ENCODE measurements around the gene CILP2. TPM values are rescaled to one million over a fixed set of nuclear protein-coding genes. Genes with fewer than 3 reads are reported as not detected.

The CILP2 gene
- total and polyA plus RNA-seq, 2 donors (not counting 1 experiment from before 2014, with no cell fraction given) = 0.10 to 0.66 TPM

GRCh38 chr19:19504754-19505668, 33.1 kb upstream of the CILP2 start:
- Histone ChIP-seq H3K27ac (ENCODE audit: insufficient read depth, low read length) (no peak overlapping the region), H3K9ac (ENCODE audit: insufficient read depth, low read length) (no peak overlapping the region), H4K20me1 (ENCODE audit: control insufficient read depth, extremely low read depth, insufficient read depth, low read length) (no peaks in the 10 kb centered on the region), H3K36me3 (ENCODE audit: control insufficient read depth, insufficient read depth, low read length) (peaks cover 26% of the 10 kb centered on the region), H3K27me3 (ENCODE audit: control insufficient read depth, insufficient read depth, low read length) (no peaks in the 10 kb centered on the region), H3K4me1 (ENCODE audit: control insufficient read depth, extremely low read depth, insufficient read depth, low read length) (no peaks in the 10 kb centered on the region), H3K9me3 (ENCODE audit: control insufficient read depth, insufficient read depth, low read depth, low read length) (no peaks in the 10 kb centered on the region), H3K4me3 (replicated peaks in 1 of 4; ENCODE audit: control extremely low read depth in 1 of 4, insufficient read depth in 1 of 4, low read depth in 3 of 4, low read length in 4 of 4) (no peak overlapping the region), H3K4me2 (ENCODE audit: extremely low read depth, insufficient read depth, low read length) (no peak overlapping the region), H3K79me2 (ENCODE audit: control insufficient read depth, insufficient read depth, low read length) (no peaks in the 10 kb centered on the region), H2AFZ (ENCODE audit: low read length) (no peak overlapping the region)
- TF ChIP-seq CTCF (conservative IDR thresholded peaks at IDR 0.05 in 1 of 2, IDR thresholded peaks at IDR 0.05 in 1 of 2; ENCODE audit: low read depth in 1 of 2, low read length in 2 of 2) (no peak), EZH2 (IDR thresholded peaks at IDR 0.05; ENCODE audit: low read length, missing control alignments) (no peak)
- DNase-seq (ENCODE audit: low read depth in 2 of 2) = no peak

- Histone ChIP-seq H3K4me3 (replicated peaks in 1 of 4; ENCODE audit: control extremely low read depth in 1 of 4, insufficient read depth in 1 of 4, low read depth in 3 of 4, low read length in 4 of 4) (no peak overlapping the region), H3K4me2 (ENCODE audit: extremely low read depth, insufficient read depth, low read length) (no peak overlapping the region), H4K20me1 (ENCODE audit: control insufficient read depth, extremely low read depth, insufficient read depth, low read length) (no peaks in the 10 kb centered on the region), H3K9ac (ENCODE audit: insufficient read depth, low read length) (no peak overlapping the region), H3K36me3 (ENCODE audit: control insufficient read depth, insufficient read depth, low read length) (peaks cover 25% of the 10 kb centered on the region), H3K79me2 (ENCODE audit: control insufficient read depth, insufficient read depth, low read length) (no peaks in the 10 kb centered on the region), H3K27me3 (ENCODE audit: control insufficient read depth, insufficient read depth, low read length) (no peaks in the 10 kb centered on the region), H3K9me3 (ENCODE audit: control insufficient read depth, insufficient read depth, low read depth, low read length) (no peaks in the 10 kb centered on the region), H3K4me1 (ENCODE audit: control insufficient read depth, extremely low read depth, insufficient read depth, low read length) (no peaks in the 10 kb centered on the region), H3K27ac (ENCODE audit: insufficient read depth, low read length) (no peak overlapping the region), H2AFZ (ENCODE audit: low read length) (no peak overlapping the region)
- TF ChIP-seq CTCF (conservative IDR thresholded peaks at IDR 0.05 in 1 of 2, IDR thresholded peaks at IDR 0.05 in 1 of 2; ENCODE audit: low read depth in 1 of 2, low read length in 2 of 2) (no peak), EZH2 (IDR thresholded peaks at IDR 0.05; ENCODE audit: low read length, missing control alignments) (no peak)
- no peak for DNase-seq (ENCODE audit: low read depth in 2 of 2)
Measured at GRCh38 chr19:19505669-19506326, 32.3 kb upstream of the CILP2 start.

DNA sequence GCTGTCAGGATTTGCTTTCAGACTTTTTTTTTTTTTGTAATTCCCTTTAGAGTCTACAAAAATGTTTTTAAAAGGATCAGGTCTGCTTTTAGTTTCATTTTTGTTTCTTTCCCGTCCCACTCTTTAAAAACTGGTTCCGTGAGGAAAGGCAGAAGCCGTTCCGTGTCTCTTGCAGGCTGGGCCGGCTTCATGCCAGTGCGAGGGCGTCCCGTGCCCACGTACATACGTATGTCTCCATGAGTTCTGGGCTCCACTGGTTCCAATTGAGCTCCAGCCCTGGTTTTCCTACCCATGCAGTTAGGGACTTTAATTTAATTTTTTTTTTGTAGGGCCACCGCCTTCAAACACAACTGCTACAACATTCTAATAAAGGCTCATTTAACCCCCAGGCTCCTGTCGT, 31.5 kb upstream of the CILP2 start:
- Histone ChIP-seq H3K27ac (ENCODE audit: insufficient read depth, low read length) (no peak overlapping the region), H3K4me3 (replicated peaks in 1 of 4; ENCODE audit: control extremely low read depth in 1 of 4, insufficient read depth in 1 of 4, low read depth in 3 of 4, low read length in 4 of 4) (no peak overlapping the region), H3K9ac (ENCODE audit: insufficient read depth, low read length) (no peak overlapping the region), H3K36me3 (ENCODE audit: control insufficient read depth, insufficient read depth, low read length) (peaks cover 19% of the 10 kb centered on the region), H2AFZ (ENCODE audit: low read length) (no peak overlapping the region), H3K27me3 (ENCODE audit: control insufficient read depth, insufficient read depth, low read length) (no peaks in the 10 kb centered on the region), H4K20me1 (ENCODE audit: control insufficient read depth, extremely low read depth, insufficient read depth, low read length) (no peaks in the 10 kb centered on the region), H3K9me3 (ENCODE audit: control insufficient read depth, insufficient read depth, low read depth, low read length) (no peaks in the 10 kb centered on the region), H3K79me2 (ENCODE audit: control insufficient read depth, insufficient read depth, low read length) (no peaks in the 10 kb centered on the region), H3K4me2 (ENCODE audit: extremely low read depth, insufficient read depth, low read length) (no peak overlapping the region), H3K4me1 (ENCODE audit: control insufficient read depth, extremely low read depth, insufficient read depth, low read length) (no peaks in the 10 kb centered on the region)
- no peak for DNase-seq (ENCODE audit: low read depth in 2 of 2)
- TF ChIP-seq EZH2 (IDR thresholded peaks at IDR 0.05; ENCODE audit: low read length, missing control alignments) (no peak), CTCF (conservative IDR thresholded peaks at IDR 0.05 in 1 of 2, IDR thresholded peaks at IDR 0.05 in 1 of 2; ENCODE audit: low read depth in 1 of 2, low read length in 2 of 2) (no peak)

Data from fibroblast of lung (primary cell).